Measurements from ENCODE around the gene GPC3.

GRCh38 chrX:133544778-133545177 is 440.6 kb downstream of the GPC3 start:
- TF ChIP-seq POLR2A (IDR thresholded peaks at IDR 0.05; ENCODE audit: low read depth, low read length) = no peak
- TF ChIP-seq CTCF (conservative IDR thresholded peaks at IDR 0.05; ENCODE audit: low read depth, low read length) = no peak
- no peak for TF ChIP-seq MXI1 (IDR thresholded peaks at IDR 0.05; ENCODE audit: borderline replicate concordance, low read depth, low read length)
- no peak for TF ChIP-seq RCOR1 (IDR thresholded peaks at IDR 0.05; ENCODE audit: insufficient replicate concordance, low read length)
- TF ChIP-seq BHLHE40 (IDR thresholded peaks at IDR 0.05; ENCODE audit: low read depth, low read length) = no peak
- TF ChIP-seq RAD21 (IDR thresholded peaks at IDR 0.05; ENCODE audit: low read length) = no peak
- TF ChIP-seq, protein P1, sequence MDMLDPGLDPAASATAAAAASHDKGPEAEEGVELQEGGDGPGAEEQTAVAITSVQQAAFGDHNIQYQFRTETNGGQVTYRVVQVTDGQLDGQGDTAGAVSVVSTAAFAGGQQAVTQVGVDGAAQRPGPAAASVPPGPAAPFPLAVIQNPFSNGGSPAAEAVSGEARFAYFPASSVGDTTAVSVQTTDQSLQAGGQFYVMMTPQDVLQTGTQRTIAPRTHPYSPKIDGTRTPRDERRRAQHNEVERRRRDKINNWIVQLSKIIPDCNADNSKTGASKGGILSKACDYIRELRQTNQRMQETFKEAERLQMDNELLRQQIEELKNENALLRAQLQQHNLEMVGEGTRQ (IDR thresholded peaks at IDR 0.05; ENCODE audit: low read depth, low read length) = no peak
- TF ChIP-seq ELK1 (IDR thresholded peaks at IDR 0.05; ENCODE audit: borderline replicate concordance, low read depth, low read length) = no peak
- no peak for TF ChIP-seq NFE2L2 (IDR thresholded peaks at IDR 0.05; ENCODE audit: low read depth, low read length)
- no peak for TF ChIP-seq MAZ (IDR thresholded peaks at IDR 0.05; ENCODE audit: borderline replicate concordance, low read depth, low read length)
- no peak for TF ChIP-seq SMC3 (IDR thresholded peaks at IDR 0.05; ENCODE audit: low read depth, low read length)
- no peak for TF ChIP-seq RFX5 (IDR thresholded peaks at IDR 0.05; ENCODE audit: low read depth, low read length)
- TF ChIP-seq FOS (IDR thresholded peaks at IDR 0.05; ENCODE audit: low read depth, low read length) = no peak
- TF ChIP-seq MAFK (IDR thresholded peaks at IDR 0.05; ENCODE audit: low read depth, low read length) = no peak

Data from IMR-90 (cell line).